Gastroesophageal sphincter (tissue), 3 donors: Measurements from ENCODE around the gene GTF2IRD1.

Experiments
- CTCF ChIP-seq, 4 experiments: fragments of 200-600 bp in 2 of 4; fragments of 450-650 bp in 2 of 4; sonication (generic) in 1 of 4; IDR thresholded peaks; one replicate each; pipeline ENCODE4 v1.5.1; 2017 to 2019; ENCODE audit warnings: antibody characterized with exemption in 4 of 4, mild to moderate bottlenecking in 2 of 4, moderate library complexity in 2 of 4
- POLR2A ChIP-seq, 2 donors: fragments of 450-650 bp; IDR thresholded peaks; one replicate each; pipeline ENCODE4 v1.6.1; 2017; ENCODE audit warnings: antibody characterized with exemption in 2 of 2, mild to moderate bottlenecking in 2 of 2, moderate library complexity in 1 of 2
- POLR2AphosphoS5 ChIP-seq: sonication (generic); formaldehyde crosslinking; IDR thresholded peaks from one replicate; pipeline ENCODE4 v1.6.1; 2017; ENCODE audit warnings: antibody characterized with exemption

GRCh38 chr7:74498354-74498753 is 44.6 kb downstream of the GTF2IRD1 start:
- TF ChIP-seq CTCF (IDR thresholded peaks at IDR 0.05) (no peak), POLR2A (IDR thresholded peaks at IDR 0.05) (no peak), POLR2AphosphoS5 (no peak)
